ENCODE measurements around the gene MACROH2A2.
A peak's percentile ranks its signal among the peaks of the same experiment; 100 is the strongest.
"Not testable (repeated sequence)": the region's sequence is repeated elsewhere in the genome, so short reads cannot be mapped to it uniquely, and the experiment has no call there.

MACROH2A2 gene

GRCh38 chr10:70064486-70064885 lies 11.8 kb downstream of the MACROH2A2 start:
- no peak overlapping the region for H3K27ac ChIP-seq
- no peak overlapping the region for H3K4me3 ChIP-seq

GRCh38 chr10:70066190-70066589 lies 13.5 kb downstream of the MACROH2A2 start:
- H3K27ac ChIP-seq, result no peak overlapping the region
- H3K4me3 ChIP-seq, result no peak overlapping the region

- H3K27ac ChIP-seq, result no peak overlapping the region
- H3K4me3 ChIP-seq, result no peak overlapping the region
These were observed 14.9 kb downstream of the MACROH2A2 start for GRCh38 chr10:70067586-70067985.

- Histone ChIP-seq H3K4me3 (no peak overlapping the region), H3K27ac (no peak overlapping the region)
These were observed 16.3 kb downstream of the MACROH2A2 start for GRCh38 chr10:70068925-70069324.

GRCh38 chr10:70069346-70069745 lies 16.7 kb downstream of the MACROH2A2 start:
- no peak overlapping the region for H3K27ac ChIP-seq
- no peak overlapping the region for H3K4me3 ChIP-seq

- Histone ChIP-seq H3K27ac (no peak overlapping the region), H3K4me3 (no peak overlapping the region)
These were observed 18.2 kb downstream of the MACROH2A2 start for GRCh38 chr10:70070834-70071233.

- Histone ChIP-seq H3K27ac (no peak overlapping the region), H3K4me3 (no peak overlapping the region)
These were observed 21.5 kb downstream of the MACROH2A2 start for GRCh38 chr10:70074165-70074564.

GRCh38 chr10:70074971-70075370 lies 22.3 kb downstream of the MACROH2A2 start:
- H3K27ac ChIP-seq, result no peak overlapping the region
- no peak overlapping the region for H3K4me3 ChIP-seq

- no peak overlapping the region for H3K4me3 ChIP-seq
These were observed 25.7 kb downstream of the MACROH2A2 start for GRCh38 chr10:70078329-70078728.

GRCh38 chr10:70078937-70079336 lies 26.3 kb downstream of the MACROH2A2 start:
- Histone ChIP-seq H3K4me3 (no peak overlapping the region), H3K27ac (no peak overlapping the region)

More at GRCh38 chr10:70078329-70078728, 25.7 kb downstream of the MACROH2A2 start:
- H3K27ac ChIP-seq, result no peak overlapping the region

- not testable (repeated sequence) for H3K27ac ChIP-seq, H3K4me3 ChIP-seq
These were observed 28.1 kb downstream of the MACROH2A2 start for GRCh38 chr10:70080789-70081188.

- Histone ChIP-seq H3K27ac (no peak overlapping the region), H3K4me3 (no peak overlapping the region)
These were observed 31.5 kb downstream of the MACROH2A2 start for GRCh38 chr10:70084189-70084588.

GRCh38 chr10:70085975-70086613 lies 33.4 kb downstream of the MACROH2A2 start:
- Histone ChIP-seq H3K4me3 (no peak overlapping the region), H3K27ac (no peak overlapping the region)

- Histone ChIP-seq H3K27ac (no peak overlapping the region), H3K4me3 (no peak overlapping the region)
These were observed 35.1 kb downstream of the MACROH2A2 start for GRCh38 chr10:70087616-70088307.

GRCh38 chr10:70088308-70088698 lies 35.7 kb downstream of the MACROH2A2 start:
- H3K27ac ChIP-seq, result no peak overlapping the region
- H3K4me3 ChIP-seq, result no peak overlapping the region

- Histone ChIP-seq H3K4me3 (no peak overlapping the region), H3K27ac (no peak overlapping the region)
These were observed 37.4 kb downstream of the MACROH2A2 start for GRCh38 chr10:70090013-70090412.

- Histone ChIP-seq H3K4me3 (no peak overlapping the region), H3K27ac (no peak overlapping the region)
These were observed 38.3 kb downstream of the MACROH2A2 start for GRCh38 chr10:70090951-70091350.

- Histone ChIP-seq H3K4me3 (peak overlapping the region in 2 of 7 experiments; percentile 13 to 14), H3K27ac (peak overlapping the region in 5 of 21 experiments; percentile 26 to 80 (median 41))
These were observed 39.7 kb downstream of the MACROH2A2 start for GRCh38 chr10:70092389-70092718.

GRCh38 chr10:70093335-70093944 lies 40.8 kb downstream of the MACROH2A2 start:
- peak overlapping the region in 6 of 21 experiments; percentile 8 to 80 (median 18) for H3K27ac ChIP-seq
- H3K4me3 ChIP-seq, result peak overlapping the region in 2 of 7 experiments; percentile 13 to 14

- no peak overlapping the region for H3K4me3 ChIP-seq
- H3K27ac ChIP-seq, result no peak overlapping the region
These were observed 41.6 kb downstream of the MACROH2A2 start for GRCh38 chr10:70094250-70094649.

GRCh38 chr10:70096016-70096704 lies 43.5 kb downstream of the MACROH2A2 start:
- Histone ChIP-seq H3K4me3 (no peak overlapping the region), H3K27ac (no peak overlapping the region)
